Lower lobe of right lung (tissue), 2 donors: ENCODE measurements around the gene LRRC2. TPM values are rescaled to one million over a fixed set of nuclear protein-coding genes. Genes with fewer than 3 reads are reported as not detected.

Experiments used
- ATAC-seq, 2 donors: fragments of 200-7000 bp; cut with Tn5 transposase; one replicate each; pipeline ENCODE4 v1.9.1; 2020 to 2022; ENCODE audit warnings: mild to moderate bottlenecking in 2 of 2, moderate library complexity in 2 of 2
- DNase-seq: peaks from one replicate; pipeline ENCODE4 v3.0.0-alpha.2; 2020
- H3K27ac ChIP-seq: fragments of 200-600 bp; one replicate; pipeline ENCODE4 v1.8.0; 2022
- H3K27me3 ChIP-seq: fragments of 200-600 bp; one replicate; pipeline ENCODE4 v1.8.0; 2022; ENCODE audit warnings: low read depth
- H3K36me3 ChIP-seq: fragments of 200-600 bp; one replicate; pipeline ENCODE4 v1.8.0; 2022; ENCODE audit warnings: mild to moderate bottlenecking
- H3K4me1 ChIP-seq: fragments of 200-600 bp; one replicate; pipeline ENCODE4 v1.8.0; 2022
- H3K4me3 ChIP-seq: fragments of 200-600 bp; one replicate; pipeline ENCODE4 v1.8.0; 2022; ENCODE audit warnings: mild to moderate bottlenecking
- H3K9me3 ChIP-seq: fragments of 200-600 bp; one replicate; pipeline ENCODE4 v1.8.0; 2022
- CTCF ChIP-seq: fragments of 200-600 bp; IDR thresholded peaks from one replicate; pipeline ENCODE4 v1.8.0; 2022; ENCODE audit warnings: antibody characterized with exemption, mild to moderate bottlenecking
- intact Hi-C: fragments of 100-400 bp; cut with DNase I; formaldehyde crosslinking; loops from one replicate; pipeline ENCODE4 v1.11.0; 2022
- total RNA-seq: library from RNA; stranded (reverse); fragmentation: NEBNext Ultra II Directional; extraction: Animal tissue kit (Norgen Biotek cat#: 25700); gene quantifications from one replicate; pipeline ENCODE4 v1.2.1, GENCODE V29; 2021
- donor health status: DM: no; HTN: yes; CAD: no; lungs with severe emphysema.

Gene LRRC2
- total RNA-seq, 1 donor from 2014 or later: 1.2 TPM

- Histone ChIP-seq H3K36me3 (no peaks in the 10 kb centered on the region), H3K4me3 (no peak overlapping the region), H3K4me1 (peaks cover 30% of the 10 kb centered on the region), H3K9me3 (no peaks in the 10 kb centered on the region), H3K27ac (no peak overlapping the region), H3K27me3 (peaks cover 19% of the 10 kb centered on the region)
- TF ChIP-seq CTCF: no peak
- DNase-seq: no peak
- no peak for ATAC-seq
- intact Hi-C loops: no loop called here
Observed at GRCh38 chr3:46466273-46466672, 99.8 kb downstream of the LRRC2 start.

Other genes with a start within 250 kb of the LRRC2 start
- 15.8 TPM for gene CCR2, start 212.2 kb downstream of the LRRC2 start, total RNA-seq
- gene CCR5, start 195.4 kb downstream of the LRRC2 start, total RNA-seq: 5.3 TPM
- gene CCRL2, start 159.0 kb downstream of the LRRC2 start, total RNA-seq: 23.5 TPM
- gene LTF, start 101.4 kb downstream of the LRRC2 start, total RNA-seq: 53.5 TPM
- gene RTP3, start 68.3 kb downstream of the LRRC2 start, total RNA-seq: not detected
- not detected for gene FAM240A, start 46.2 kb upstream of the LRRC2 start, total RNA-seq
- 59.7 TPM for gene ALS2CL, start 127.4 kb upstream of the LRRC2 start, total RNA-seq
- 1.0 TPM for gene TMIE, start 135.1 kb upstream of the LRRC2 start, total RNA-seq
- gene PRSS50, start 151.6 kb upstream of the LRRC2 start, total RNA-seq: 0.41 TPM